Activated CD8-positive, alpha-beta memory T cell treated with anti-CD3 and anti-CD28 coated beads for 48 hours (primary cell): ENCODE measurements around the gene ST6GAL1.
"Not testable (repeated sequence)": the region's sequence is repeated elsewhere in the genome, so short reads cannot be mapped to it uniquely, and the experiment has no call there.

Experiments
- DNase-seq, 3 experiments: peaks; one replicate each; pipeline ENCODE4 v3.0.0-alpha.2; 2020; ENCODE audit warnings: low read depth in 2 of 3, low spot score in 2 of 3

The ST6GAL1 gene

DNA sequence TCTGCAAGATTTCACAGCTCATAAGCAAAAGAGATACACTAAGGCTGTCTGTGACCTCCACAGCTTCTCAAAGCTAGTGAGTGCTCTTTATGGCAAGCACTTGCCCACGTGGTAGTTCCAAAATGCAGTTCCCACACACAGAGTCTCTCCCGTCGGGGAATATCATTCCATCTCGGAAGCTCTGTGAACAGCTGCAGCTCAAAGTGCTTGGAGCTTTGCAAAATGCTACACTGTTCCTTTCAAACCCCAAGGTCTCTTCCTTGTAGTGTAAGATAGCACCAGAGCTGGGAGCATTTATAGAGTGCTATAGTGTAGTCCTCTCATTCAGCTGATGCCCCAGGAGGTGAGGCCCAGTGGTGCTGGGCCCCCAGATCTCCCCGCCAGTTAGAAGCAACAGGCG lies 36.1 kb downstream of the ST6GAL1 start:
- DNase-seq: no peak

DNA sequence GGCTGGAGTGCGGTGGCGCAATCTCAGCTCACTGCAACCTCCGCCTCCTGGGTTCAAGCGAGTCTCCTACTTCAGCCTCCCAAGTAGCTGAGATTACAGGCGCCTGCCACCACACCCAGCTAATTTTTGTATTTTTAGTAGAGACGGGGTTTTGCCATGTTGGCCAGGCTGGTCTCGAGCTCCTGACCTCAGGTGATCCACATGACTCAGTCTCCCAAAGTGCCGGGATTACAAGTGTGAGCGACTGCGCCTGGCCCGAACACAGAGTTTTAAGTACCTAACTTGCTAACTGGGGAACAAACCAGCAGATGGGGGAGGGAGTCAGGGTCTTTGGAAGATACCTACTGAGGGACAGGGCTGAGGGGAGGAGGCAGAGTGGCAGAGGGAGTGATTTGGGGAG lies 36.9 kb downstream of the ST6GAL1 start:
- not testable (repeated sequence) for DNase-seq

DNA sequence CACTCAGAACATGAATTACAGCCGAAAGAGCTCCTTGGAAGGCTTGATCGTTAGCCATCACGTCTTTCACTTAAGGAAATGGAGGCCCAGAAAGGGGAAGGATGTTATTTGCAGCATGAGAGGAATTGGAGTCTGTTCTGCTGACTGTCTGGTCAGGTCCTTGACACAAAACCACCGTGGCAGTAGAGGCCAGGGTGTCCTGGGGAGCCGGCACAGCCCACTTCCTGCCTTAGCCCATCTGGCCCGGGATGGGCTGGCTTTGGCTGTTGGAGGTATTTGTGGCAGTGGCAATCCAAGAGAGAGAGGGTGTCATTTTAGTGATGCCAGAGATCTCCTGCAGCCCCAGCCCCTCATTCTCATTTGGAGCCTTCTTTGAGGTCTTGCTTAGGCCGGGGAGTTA lies 37.4 kb downstream of the ST6GAL1 start:
- no peak for DNase-seq

DNA sequence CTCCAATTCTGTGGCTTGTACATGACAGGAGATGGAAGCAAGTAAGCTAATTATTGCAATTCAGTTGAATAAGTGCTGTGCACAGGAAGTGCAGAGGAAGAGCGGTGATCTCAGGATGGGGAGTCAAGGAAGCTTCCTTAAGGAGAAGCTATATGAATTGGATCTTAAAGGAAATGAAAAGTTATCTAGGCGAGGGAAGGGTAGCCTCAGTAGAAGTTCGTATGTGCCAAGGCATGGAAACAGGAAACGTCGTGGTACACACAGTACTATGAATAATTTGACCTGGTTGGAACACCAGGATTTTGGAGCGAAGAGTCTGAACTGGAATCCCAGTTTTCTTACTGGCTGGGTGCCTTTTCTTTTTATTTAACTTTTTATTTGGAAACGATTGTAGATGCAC lies 39.3 kb downstream of the ST6GAL1 start:
- DNase-seq: no peak

DNA sequence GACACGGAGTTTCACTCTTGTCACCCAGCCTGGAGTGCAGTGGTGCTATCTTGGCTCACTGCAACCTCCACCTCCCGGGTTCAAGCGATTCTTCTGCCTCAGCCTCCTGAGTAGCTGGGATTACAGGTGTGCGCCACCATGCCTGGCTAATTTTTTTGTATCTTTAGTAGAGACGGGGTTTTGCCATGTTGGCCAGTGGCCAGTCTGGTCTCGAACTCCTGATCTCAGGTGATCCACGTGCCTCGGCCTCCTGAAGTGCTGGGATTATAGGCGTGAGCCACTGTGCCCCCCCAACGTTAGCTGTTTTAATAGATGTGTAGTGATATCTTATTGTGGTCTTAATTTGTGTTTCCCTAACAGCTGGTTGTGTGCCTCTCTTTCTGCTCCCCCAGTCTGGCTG lies 40.8 kb downstream of the ST6GAL1 start:
- not testable (repeated sequence) for DNase-seq

DNA sequence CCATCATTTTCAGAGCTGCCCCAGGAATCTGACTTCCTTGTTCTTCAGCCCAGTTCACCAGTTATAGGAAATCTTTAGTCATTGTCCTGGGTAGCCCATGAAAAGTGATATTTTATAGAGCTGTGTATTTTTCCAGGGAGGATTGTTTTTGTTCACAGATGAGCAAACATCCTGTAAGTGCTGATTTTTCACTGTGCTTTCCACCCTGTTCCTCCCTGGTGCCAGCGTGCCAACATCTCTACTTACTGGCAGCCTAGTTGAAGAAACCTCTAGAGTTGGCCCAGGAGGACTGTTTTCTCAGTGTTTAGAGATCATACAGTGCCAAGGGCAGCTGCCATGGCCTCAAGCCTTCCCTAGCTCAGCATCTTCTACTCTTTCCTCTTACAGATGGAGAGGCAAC lies 41.3 kb downstream of the ST6GAL1 start:
- no peak for DNase-seq

DNA sequence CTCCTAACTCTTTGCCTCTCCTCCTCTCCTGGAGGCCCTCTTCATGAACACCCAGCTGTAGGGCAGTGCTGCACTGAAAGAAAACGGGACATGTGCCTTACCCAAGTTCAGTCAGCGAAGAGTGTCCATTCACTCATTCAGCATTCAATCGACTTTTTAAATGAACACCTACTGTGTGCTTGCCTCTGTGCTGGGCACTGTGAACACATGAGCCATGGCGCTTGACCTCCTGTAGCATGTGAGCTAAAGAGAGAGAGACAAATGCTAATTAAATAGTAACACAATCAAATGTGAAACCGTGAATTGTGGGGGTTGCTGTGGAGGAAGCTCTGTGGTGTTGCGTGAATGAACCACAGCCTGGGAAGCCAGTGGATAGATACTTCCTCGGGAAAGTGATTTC lies 43.4 kb downstream of the ST6GAL1 start:
- no peak for DNase-seq

DNA sequence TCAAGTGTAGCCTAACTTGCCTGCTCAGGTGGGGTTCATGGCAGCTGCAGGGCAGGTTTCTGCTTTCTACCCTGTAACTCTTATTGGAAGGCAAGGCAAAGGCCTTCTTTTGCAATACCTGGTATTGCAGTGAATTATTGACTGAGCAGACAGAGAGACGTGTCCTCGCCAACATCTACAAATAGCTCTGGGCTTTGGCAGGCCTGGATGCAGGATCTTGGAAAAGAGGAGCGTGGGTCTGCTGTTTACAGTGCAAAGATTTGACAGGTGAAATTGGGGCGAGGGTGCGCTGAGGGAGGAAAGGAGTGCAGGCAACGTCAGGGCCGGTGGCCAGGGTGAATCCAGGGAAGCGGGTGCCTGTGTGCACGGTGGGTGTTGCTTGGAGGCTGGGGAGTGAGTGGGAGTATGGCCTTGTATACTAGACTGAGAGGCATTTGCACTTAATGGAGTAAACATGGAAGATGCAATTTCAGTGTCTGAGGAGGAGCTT lies 44.5 kb downstream of the ST6GAL1 start:
- no peak for DNase-seq

DNA sequence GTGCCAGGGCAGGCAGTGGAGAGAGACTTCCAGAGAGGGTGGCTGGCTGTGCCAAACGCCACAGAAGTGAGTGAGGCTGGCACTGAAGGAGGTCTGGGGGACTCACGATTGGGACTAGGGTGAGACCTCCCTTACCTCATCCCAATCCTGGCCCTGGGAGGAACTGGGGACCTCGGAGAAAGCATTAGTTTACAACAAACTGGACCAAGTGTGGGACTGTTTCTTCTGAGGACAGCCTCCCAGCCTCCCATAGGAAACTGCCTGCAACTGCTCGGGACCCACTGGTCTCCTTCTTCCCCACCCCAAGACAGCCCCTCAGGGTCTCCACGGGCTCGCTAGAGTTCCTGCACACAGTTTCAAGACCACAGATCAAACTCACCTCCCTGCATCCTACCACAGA lies 45.4 kb downstream of the ST6GAL1 start:
- DNase-seq: no peak

DNA sequence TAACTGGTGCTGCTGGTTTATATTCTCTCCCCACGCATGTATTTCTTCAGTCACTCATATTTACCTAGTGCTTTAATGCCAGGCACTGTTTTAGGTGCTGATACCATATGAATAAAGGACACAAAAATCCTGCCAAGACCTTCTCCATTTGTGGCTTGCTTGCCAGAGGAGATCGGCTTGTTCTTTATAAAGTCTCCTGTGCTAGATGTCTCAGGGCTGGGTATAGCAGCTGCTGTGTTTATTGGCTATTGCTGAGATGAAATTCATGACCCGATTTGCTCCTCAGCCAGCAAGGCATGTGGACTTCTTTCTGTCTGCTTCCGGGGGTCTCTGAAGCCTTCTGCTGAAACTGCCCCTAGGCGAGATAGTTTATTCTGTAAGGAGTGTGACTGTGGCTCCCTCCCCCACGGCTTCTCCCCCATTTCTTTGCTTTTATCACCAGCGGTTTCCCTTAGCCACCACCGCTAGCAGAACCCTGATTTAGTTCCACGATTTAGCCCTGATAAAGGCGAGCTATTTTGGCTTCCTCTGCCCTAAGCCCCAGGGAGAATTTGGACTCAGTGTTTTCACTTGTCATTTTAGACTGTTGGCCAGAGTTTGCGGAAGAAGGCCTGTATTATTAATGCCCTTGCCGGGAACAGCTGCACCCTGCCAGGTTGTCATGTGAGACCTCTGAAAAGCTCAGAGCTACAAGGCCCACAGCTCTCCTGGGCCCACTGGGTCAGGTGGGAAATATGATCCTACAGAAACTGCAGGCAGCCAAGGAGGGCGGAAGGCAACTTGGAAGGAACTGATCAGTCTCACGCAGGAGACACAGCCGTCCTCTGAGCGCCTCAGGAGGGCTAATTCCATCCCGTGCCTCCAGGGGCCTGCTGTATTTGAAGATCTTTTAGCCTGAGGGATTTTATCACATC lies 46.8 kb downstream of the ST6GAL1 start:
- DNase-seq: no peak

DNA sequence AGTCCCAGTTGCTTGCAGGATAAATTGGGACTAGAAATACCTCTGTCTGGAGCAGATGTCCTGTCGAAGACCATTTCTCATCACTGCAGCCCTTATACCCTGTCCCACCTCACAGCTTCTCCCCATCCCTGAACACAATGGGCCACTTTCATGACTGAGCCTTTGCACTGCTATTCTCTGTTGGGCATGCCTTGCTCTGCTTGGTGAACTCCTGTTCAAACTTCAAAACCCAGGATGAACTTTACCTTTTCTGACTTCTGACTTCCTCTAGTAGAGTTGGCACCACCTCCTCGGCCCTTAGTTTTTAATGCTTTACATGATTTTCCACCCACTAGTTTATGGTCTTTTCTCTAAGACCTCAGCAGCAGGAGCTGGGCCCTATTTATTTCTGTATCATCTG lies 48.4 kb downstream of the ST6GAL1 start:
- no peak for DNase-seq

DNA sequence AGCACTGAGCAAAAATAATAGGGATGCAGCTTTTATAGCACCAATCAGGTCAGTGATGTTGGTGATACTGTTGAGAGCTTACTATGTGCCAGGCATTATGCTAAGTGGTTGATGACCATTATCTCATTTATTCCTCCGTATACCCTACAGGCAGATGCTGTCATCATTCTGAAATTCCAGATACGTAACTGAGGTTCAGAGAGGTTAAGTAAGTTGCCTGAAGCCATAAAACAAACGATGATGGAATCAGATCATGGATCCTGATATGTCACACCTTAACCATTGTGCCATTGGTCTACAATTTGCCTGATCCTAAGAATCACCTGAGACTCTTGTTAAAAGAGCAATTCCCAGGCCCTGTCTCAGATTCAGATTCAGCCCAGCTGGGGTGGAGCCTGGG lies 49.5 kb downstream of the ST6GAL1 start:
- DNase-seq: no peak

DNA sequence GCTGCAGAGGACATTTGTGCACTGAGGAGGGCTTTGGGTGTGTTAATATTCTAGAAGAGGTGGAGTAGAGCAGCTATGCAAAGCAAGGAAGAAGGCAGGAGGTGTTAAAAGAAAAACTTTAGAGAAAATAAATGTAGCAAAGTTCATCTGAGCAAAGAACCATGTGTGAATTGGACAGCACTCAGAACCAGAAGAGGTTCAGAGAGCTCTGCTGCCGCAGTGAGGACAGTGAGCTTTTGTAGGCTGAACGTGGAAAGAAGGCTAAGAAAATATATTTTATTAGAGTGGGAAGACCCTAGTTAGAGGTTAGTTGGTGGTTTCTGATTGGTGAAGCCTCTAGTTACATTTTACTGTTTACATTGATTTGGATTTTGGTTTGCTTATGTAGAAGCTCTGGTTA lies 50.7 kb downstream of the ST6GAL1 start:
- DNase-seq: no peak

DNA sequence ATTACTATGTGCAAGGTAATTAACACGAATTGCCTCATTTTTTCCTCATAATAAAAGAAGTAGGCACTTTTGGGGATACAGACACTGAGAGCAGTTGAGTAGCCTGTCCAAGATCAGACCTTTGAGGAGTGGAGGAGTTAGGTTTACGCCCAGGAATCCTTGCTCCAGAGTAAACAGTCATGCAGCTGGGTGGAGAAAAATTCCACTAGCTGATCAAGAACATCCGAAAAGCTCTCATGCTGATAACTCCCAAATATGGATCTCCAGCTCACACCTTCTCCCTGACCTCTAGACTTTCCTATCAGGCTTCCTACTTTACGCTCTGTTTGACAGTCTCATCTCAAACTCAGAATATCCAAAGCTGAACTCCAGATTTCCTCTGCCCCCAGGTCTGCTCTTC lies 53.3 kb downstream of the ST6GAL1 start:
- no peak for DNase-seq

DNA sequence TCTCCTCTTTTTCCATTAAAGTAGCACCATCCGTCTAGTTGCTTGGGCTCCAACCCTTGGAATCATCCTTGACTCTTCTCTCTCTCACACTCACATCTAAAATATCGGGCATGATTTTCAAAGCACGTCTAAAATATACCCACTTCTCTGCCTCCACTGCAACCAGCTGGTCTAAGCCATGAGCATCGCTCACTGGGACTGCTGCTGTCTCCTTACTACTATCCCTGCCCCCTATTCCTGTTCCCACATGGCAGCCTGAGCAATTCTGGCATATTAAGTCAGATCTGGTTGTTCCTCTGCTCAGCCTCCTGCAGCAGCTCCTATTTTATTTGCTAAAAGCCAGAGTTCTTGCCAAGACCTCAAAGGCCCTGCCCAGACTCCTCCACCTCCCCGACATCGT lies 53.7 kb downstream of the ST6GAL1 start:
- DNase-seq: no peak

DNA sequence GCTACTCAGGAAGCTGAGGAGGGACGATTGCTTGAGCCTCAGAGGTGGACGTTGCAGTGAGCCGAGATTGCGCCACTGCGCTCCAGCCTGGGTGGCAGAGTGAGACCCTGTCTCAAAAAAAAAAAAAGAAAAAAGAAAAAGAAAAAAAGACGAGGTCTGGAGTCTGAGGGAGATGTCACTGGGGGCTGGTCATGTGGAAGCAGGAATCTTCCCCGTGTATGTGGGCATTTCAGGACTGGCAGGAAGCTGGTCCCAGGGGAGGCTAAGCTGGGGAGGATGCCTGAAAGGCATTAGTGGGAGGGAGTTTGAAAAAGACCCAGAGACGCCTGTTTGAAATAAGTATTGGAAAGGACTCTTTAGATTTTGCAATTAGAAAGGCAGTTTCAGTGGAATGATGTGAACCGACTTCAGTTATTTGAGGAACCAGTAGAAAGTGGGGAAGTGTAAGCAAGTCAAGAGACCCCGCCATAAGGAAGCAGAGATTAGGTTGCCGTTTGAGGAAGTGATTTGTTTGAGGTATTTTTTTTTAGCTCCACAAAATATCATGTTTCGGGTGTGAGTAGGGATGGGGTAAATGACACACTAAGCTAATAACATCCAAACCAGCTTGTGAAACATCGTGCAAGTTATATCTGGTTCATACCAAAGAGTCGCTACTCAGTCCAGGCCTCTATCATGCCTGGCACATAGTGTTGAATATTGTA lies 55.5 kb downstream of the ST6GAL1 start:
- no peak for DNase-seq

DNA sequence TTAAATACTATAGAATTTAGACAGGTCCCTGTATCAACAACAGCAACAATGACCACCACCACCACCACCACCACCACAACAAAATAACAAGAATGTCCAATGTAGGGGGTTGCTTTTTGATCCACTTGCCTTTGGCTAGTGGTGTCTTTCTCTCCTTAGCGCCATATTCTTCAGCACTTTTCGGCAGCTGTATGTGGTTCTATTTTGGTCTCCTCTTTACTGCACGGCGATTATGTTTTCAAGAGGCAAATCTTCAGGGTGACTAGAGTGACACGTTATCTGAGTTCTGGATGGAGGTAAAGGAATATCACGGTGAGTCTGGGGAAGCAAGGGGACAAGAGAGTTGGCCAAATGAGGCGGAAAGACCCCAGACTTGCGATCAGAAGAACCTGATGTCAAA lies 56.1 kb downstream of the ST6GAL1 start:
- no peak for DNase-seq

DNA sequence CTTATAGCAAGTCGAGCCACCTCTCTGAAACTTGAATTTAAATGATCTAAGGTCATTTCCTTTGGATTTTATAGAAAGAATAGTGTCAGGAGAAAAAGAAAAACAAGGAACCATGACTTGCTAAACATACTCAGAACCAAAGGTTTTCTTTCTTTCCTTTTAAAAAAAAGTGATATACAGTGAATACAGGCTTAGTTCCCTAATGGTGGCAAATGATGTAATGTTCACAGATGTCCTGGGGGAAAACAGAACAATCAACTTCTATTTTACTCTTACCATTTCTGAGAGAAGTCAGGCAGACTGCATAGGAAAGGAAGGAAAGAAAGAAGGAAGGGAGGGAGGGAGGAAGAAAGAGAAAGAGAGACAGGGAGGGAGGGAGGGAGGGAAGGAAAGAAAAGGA lies 56.5 kb downstream of the ST6GAL1 start:
- no peak for DNase-seq

DNA sequence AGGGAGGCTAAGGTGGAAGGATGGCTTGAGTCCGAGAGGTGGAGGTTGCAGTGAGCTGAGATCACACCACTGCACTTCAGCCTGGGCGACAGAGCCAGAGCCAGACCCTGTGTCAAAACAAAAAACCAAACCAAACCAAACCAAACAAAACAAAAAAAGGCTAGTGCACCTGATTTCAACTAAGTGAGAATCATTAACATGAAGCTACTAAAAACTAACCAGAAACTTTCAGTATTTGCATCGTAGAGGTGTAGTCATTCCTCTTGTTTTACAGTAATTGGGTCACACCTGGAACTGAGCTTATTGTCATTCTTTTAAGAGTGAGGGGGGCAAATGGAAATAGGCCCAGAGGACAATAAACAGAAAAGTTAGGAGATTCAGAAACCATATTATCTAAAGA lies 58.5 kb downstream of the ST6GAL1 start:
- DNase-seq: no peak

DNA sequence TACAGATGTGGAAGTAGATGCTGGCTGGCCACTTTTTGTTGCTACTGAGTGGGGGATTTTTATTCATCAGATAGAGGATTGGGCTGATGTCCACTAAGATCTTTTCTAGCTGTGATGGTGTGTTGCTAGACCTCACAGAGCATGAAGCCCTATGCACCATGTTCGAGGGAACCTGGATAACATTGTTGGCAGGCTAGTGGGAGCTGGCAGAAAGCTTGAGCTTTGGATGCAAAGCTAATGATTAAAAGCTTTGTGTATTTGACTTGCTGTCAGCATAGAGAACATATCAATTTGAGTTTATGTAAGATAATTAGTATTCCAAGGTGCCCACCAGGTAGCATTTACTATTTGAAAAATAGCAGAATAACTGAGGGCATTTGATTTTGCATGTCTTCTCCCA lies 59.1 kb downstream of the ST6GAL1 start:
- DNase-seq: no peak

DNA sequence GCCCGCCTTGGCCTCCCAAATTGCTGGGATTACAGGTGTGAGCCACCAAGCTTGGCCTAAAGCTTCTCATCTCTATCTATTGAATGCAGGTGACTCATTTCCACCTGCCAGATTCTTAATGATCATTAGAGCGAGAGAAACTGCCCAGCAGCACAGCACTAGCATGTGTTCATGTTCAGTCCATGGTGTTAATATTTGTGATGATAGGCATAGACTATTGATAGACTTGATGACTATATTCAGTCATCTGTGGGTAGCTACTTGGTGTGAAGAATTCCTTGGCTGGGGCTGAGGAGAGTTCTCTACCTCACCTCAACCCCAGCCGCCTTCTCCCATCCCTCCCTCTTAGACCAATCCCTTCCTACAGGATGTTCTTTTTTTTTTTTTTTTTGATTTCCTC lies 60.0 kb downstream of the ST6GAL1 start:
- no peak for DNase-seq

DNA sequence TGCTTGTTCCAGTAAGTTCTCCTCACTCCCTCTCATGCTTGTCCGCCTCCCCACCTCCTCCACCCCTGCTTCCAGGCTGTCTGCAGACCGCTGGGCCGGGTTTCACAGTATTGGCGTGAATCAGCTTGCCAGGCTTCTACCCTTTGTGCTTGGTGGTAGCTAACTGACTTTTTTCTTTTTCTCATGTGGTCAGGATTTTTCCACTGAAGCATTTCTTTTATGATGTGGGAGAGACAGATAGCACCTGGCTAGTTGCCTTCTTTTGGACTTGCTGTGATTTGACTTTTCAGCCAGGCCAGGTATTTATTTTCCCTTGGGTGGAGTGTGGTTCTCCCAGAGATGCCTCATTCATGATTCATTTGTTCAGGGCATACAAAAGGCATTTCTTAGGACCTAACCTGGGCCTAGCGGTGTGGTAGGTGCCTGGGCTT lies 60.6 kb downstream of the ST6GAL1 start:
- DNase-seq: no peak
